Glutamatergic neuron (in vitro differentiated cells): ENCODE results near the gene TOM1L1. TPM values are rescaled to one million over a fixed set of nuclear protein-coding genes. Genes with fewer than 3 reads are reported as not detected.
A peak's percentile ranks its signal among the peaks of the same experiment; 100 is the strongest.

ENCODE experiments used
- DNase-seq: peaks from one replicate; pipeline ENCODE4 v3.0.0; 2022
- H3K27ac Mint-ChIP-seq: one replicate; pipeline ENCODE4 v1.8.0; 2020; ENCODE audit warnings: mild to moderate bottlenecking, mixed read lengths, inconsistent platforms; ENCODE audit not compliant: unreplicated experiment
- H3K27me3 Mint-ChIP-seq: one replicate; pipeline ENCODE4 v1.8.0; 2020; ENCODE audit warnings: mild to moderate bottlenecking, moderate library complexity, mixed read lengths, inconsistent platforms; ENCODE audit not compliant: unreplicated experiment
- H3K36me3 Mint-ChIP-seq: one replicate; pipeline ENCODE4 v1.8.0; 2020; ENCODE audit warnings: mild to moderate bottlenecking, mixed read lengths, inconsistent platforms; ENCODE audit not compliant: unreplicated experiment
- H3K4me1 Mint-ChIP-seq: one replicate; pipeline ENCODE4 v1.8.0; 2020; ENCODE audit warnings: mild to moderate bottlenecking, low read depth, mixed read lengths, inconsistent platforms; ENCODE audit not compliant: unreplicated experiment
- H3K4me3 Mint-ChIP-seq: one replicate; pipeline ENCODE4 v1.8.0; 2020; ENCODE audit warnings: mild to moderate bottlenecking, mixed read lengths, inconsistent platforms; ENCODE audit not compliant: unreplicated experiment
- H3K9me3 Mint-ChIP-seq: one replicate; pipeline ENCODE4 v1.8.0; 2020; ENCODE audit warnings: mild to moderate bottlenecking, moderate library complexity, mixed read lengths, inconsistent platforms; ENCODE audit not compliant: unreplicated experiment
- total RNA-seq: library from RNA; stranded (reverse); fragmentation: NEBNext Ultra II Directional; extraction: Animal tissue kit (Norgen Biotek cat#: 25700); gene quantifications from one replicate; pipeline ENCODE4 v1.2.1, GENCODE V29; 2021; ENCODE audit not compliant: unreplicated experiment
- TF ChIP-seq, protein P1 (sequence below): fragments of 200-600 bp; sonication (generic); IDR thresholded peaks from one replicate; pipeline ENCODE4 v1.5.0; 2021; ENCODE audit not compliant: partially characterized antibody, unreplicated experiment

The TOM1L1 gene
- total RNA-seq, 1 donor from 2014 or later: 6.4 TPM

DNA sequence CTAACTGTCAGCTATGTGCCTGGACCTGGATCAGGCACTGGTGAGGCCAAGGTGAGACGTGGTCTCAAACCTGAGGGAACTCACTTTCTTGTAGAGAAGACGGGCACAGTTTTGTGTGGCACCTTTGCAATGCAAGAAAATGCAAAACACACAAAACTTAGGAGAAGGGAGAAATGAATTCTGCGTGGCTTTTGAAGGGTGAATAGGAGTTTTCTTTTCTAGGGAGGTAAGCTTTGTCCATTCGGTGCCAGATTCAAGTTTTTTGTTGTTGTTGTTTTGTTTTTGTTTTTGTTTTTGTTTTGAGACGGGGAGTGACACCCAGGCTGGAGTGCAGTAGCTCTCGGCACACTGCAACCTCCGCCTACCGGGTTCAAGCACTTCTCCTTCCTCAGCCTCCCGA lies 1.4 kb downstream of the TOM1L1 start:
- TF ChIP-seq, protein P1, sequence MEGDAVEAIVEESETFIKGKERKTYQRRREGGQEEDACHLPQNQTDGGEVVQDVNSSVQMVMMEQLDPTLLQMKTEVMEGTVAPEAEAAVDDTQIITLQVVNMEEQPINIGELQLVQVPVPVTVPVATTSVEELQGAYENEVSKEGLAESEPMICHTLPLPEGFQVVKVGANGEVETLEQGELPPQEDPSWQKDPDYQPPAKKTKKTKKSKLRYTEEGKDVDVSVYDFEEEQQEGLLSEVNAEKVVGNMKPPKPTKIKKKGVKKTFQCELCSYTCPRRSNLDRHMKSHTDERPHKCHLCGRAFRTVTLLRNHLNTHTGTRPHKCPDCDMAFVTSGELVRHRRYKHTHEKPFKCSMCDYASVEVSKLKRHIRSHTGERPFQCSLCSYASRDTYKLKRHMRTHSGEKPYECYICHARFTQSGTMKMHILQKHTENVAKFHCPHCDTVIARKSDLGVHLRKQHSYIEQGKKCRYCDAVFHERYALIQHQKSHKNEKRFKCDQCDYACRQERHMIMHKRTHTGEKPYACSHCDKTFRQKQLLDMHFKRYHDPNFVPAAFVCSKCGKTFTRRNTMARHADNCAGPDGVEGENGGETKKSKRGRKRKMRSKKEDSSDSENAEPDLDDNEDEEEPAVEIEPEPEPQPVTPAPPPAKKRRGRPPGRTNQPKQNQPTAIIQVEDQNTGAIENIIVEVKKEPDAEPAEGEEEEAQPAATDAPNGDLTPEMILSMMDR: no peak
- Mint-ChIP-seq H3K4me1 (peaks cover 5% of the 10 kb centered on the region), H3K27ac (no peak overlapping the region), H3K27me3 (no peaks in the 10 kb centered on the region), H3K36me3 (no peaks in the 10 kb centered on the region), H3K9me3 (peaks cover 7% of the 10 kb centered on the region), H3K4me3 (no peak overlapping the region)
- DNase-seq: no peak

DNA sequence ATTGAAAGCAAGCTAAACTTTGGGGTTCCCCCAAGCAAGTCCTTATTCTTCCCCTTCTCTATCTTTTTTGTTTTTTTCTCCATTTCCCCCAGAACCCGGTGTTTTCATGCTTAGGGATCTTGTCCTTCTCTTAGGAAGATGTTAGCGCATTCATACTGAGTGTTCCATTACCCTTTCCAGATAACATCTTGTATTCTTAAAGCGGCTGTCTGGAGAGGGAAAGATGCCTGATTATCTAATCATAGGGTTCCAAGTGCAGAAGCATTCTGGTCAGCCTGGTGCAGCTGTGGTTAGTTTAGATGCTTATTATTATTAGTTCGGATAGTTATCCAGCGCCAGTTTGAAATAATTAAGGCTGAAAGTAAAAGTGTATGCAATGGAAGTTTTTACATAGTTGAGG lies 2.0 kb downstream of the TOM1L1 start:
- no peaks in the 10 kb centered on the region for H3K27me3 Mint-ChIP-seq
- H3K4me1 Mint-ChIP-seq: peaks cover 5% of the 10 kb centered on the region
- TF ChIP-seq, protein P1: no peak
- peaks cover 7% of the 10 kb centered on the region for H3K9me3 Mint-ChIP-seq
- peak overlapping the region; percentile 18 for H3K4me3 Mint-ChIP-seq
- no peak for DNase-seq
- H3K27ac Mint-ChIP-seq: no peak overlapping the region
- no peaks in the 10 kb centered on the region for H3K36me3 Mint-ChIP-seq

DNA sequence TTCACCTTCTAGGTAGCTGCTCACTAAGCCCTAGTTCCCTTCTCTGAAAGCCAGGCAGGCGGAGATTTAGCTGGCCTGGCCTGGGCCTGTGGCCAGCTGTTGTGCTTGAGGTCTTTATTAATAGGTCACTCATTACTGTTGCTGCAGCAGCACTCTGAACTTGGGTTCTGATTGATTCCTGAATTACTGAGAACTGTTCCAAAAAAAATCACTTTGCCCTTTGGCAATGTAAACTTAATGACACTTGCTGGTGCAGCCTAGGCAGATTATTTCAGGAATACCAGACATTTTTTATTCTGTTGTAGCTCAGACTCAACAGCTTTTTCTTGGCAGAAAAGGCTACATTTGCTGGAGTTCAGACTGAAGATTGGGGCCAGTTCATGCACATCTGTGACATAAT lies 2.7 kb downstream of the TOM1L1 start:
- TF ChIP-seq, protein P1: no peak
- peak; percentile 24 for DNase-seq
- Mint-ChIP-seq H3K27me3 (no peaks in the 10 kb centered on the region), H3K4me1 (peaks cover 5% of the 10 kb centered on the region), H3K36me3 (no peaks in the 10 kb centered on the region), H3K9me3 (peaks cover 7% of the 10 kb centered on the region), H3K4me3 (no peak overlapping the region), H3K27ac (no peak overlapping the region)

DNA sequence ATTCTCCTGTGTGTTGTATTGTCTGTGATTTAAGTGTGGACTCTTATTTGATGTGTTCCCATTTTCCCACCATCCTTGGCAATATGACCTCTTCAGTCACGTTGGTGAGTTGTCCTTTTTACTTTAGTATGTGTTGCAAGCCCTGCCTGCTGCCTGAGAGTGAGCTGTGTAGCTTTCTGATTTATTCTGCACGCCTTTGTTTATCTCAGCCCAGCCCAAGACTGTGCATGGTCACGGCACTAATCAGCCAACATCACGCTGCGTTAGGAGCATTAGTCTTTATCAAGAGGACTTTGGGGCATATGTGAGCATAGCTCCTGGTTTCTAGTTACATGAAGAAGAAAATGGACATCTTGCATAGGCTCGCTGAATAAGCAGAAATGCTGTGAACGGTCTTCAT lies 6.0 kb downstream of the TOM1L1 start:
- Mint-ChIP-seq H3K36me3 (no peaks in the 10 kb centered on the region), H3K27ac (no peak overlapping the region)

DNA sequence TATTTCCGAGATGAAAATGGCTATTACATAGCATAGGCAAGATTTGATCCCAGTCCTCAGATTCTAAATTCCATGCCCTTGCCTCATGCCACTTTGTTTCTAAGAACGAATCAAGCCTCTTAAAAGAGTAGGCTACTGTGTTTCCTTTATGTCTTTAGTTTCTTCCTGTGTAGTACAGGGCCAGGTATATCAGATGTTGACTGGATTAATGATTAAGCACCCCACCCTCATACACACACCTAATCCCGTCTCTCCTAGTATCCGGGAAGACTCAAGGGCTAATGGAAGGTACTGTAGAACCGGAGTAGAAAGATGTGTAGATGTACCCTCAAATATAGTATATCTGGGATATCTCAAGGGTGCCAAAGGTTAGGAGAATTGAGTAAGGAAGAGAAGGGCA lies 6.7 kb downstream of the TOM1L1 start:
- H3K4me3 Mint-ChIP-seq: no peak overlapping the region
- peaks cover 2% of the 10 kb centered on the region for H3K9me3 Mint-ChIP-seq
- no peak for DNase-seq
- H3K27me3 Mint-ChIP-seq: no peaks in the 10 kb centered on the region
- no peak overlapping the region for H3K27ac Mint-ChIP-seq
- H3K36me3 Mint-ChIP-seq: no peaks in the 10 kb centered on the region
- H3K4me1 Mint-ChIP-seq: no peaks in the 10 kb centered on the region
- TF ChIP-seq, protein P1: no peak

More for the DNA sequence above, 6.0 kb downstream of the TOM1L1 start:
- Mint-ChIP-seq H3K27me3 (no peaks in the 10 kb centered on the region), H3K4me3 (no peak overlapping the region), H3K9me3 (peaks cover 4% of the 10 kb centered on the region), H3K4me1 (no peaks in the 10 kb centered on the region)
- TF ChIP-seq, protein P1: no peak
- no peak for DNase-seq
